HL-60 (cell line): ENCODE results near the gene WDR17.
A peak's percentile ranks its signal among the peaks of the same experiment; 100 is the strongest.

Source experiments
- DNase-seq, 2 experiments: peaks; one replicate each; pipeline ENCODE4 v3.0.0-alpha.2; 2010 to 2020; ENCODE audit warnings: low read depth in 1 of 2, low spot score in 1 of 2
- H3K27ac ChIP-seq: fragments of 250-450 bp; sonication (Bioruptor Pico); replicated peaks from 2 replicates; pipeline ENCODE4 v1.5.1; 2020; ENCODE audit warnings: mild to moderate bottlenecking, moderate library complexity
- H3K27me3 ChIP-seq: fragments of 250-450 bp; sonication (Bioruptor Pico); 2 replicates; pipeline ENCODE4 v1.5.1; 2021; ENCODE audit warnings: mild to moderate bottlenecking, moderate library complexity; ENCODE audit not compliant: insufficient read depth, poor library complexity, severe bottlenecking
- H3K4me3 ChIP-seq: replicated peaks from 2 replicates; pipeline ENCODE4 v1.5.1; 2011; ENCODE audit warnings: mild to moderate bottlenecking, control low read depth, low read length; ENCODE audit not compliant: insufficient read depth
- GABPA ChIP-seq: IDR thresholded peaks from 2 replicates; pipeline ENCODE4 v1.6.1; 2012; ENCODE audit warnings: low read depth
- POLR2AphosphoS5 ChIP-seq: IDR thresholded peaks from 2 replicates; pipeline ENCODE4 v1.6.1; 2012; ENCODE audit warnings: low read depth
- SPI1 ChIP-seq: IDR thresholded peaks from 2 replicates; pipeline ENCODE4 v1.6.1; 2012; ENCODE audit warnings: low read depth, mild to moderate bottlenecking, borderline replicate concordance
- long read RNA-seq: library from polyadenylated mRNA; unstranded; transcript quantifications from one replicate; pipeline ENCODE4 v2.0.0, GENCODE V29; 2020
- TF ChIP-seq, protein P1 (sequence below): IDR thresholded peaks from 2 replicates; pipeline ENCODE4 v1.6.1; 2012; ENCODE audit warnings: low read depth; ENCODE audit not compliant: insufficient replicate concordance
- TF ChIP-seq, protein P2 (sequence below): IDR thresholded peaks from one replicate; pipeline ENCODE4 v1.5.1; 2011; ENCODE audit warnings: low read length, control low read depth, inconsistent platforms; ENCODE audit not compliant: insufficient read depth

Gene WDR17
- long read RNA-seq = 0 reads

DNA sequence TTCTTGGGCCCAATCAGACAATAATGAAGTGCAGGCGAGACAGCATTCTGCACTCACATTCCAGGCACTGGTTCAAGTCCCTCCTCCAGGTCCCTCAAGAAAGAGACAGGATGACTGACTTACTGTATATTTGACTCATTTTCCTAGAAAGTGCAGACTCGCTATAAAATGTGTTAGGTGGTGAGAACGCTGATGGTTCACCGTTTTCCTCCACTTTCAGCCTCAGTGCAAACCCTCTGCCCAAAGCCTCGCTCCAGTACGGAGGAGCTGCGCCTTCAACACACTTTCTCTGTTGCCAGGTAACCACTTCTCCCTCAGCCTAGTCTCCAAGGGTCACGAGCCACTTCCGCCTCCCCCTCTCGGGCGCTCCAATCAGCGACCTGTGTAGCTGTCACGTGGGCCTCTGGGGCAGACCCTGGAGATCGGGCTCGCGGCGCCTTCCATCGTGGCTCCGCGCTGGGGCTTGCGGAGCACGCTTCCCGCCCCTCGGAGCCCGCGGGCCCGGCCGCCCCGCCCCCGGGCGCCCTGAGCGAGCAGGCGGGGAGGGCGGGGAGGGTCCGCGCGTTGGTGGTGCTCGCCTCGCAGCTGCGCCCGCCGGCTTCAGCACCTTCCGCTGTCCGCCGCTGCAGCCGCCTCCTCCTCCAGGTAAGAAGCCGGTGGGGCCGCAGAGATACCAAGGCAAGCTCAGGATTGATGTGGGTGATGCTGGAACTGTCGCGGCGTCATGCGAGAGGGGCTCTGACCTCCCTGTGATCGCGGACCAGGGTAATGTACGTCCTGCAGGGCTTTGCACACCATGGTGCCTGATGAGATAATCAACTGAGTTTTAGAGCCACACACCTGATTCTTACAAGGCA, at the start of gene WDR17:
WDR17 (plus strand) TSS at position 407 of the 857 bp plus-strand sequence. CDS start 45,740 bp downstream, outside the sequence.
- TF ChIP-seq SPI1 (peak; percentile 59), GABPA (no peak)
- TF ChIP-seq, protein P1, sequence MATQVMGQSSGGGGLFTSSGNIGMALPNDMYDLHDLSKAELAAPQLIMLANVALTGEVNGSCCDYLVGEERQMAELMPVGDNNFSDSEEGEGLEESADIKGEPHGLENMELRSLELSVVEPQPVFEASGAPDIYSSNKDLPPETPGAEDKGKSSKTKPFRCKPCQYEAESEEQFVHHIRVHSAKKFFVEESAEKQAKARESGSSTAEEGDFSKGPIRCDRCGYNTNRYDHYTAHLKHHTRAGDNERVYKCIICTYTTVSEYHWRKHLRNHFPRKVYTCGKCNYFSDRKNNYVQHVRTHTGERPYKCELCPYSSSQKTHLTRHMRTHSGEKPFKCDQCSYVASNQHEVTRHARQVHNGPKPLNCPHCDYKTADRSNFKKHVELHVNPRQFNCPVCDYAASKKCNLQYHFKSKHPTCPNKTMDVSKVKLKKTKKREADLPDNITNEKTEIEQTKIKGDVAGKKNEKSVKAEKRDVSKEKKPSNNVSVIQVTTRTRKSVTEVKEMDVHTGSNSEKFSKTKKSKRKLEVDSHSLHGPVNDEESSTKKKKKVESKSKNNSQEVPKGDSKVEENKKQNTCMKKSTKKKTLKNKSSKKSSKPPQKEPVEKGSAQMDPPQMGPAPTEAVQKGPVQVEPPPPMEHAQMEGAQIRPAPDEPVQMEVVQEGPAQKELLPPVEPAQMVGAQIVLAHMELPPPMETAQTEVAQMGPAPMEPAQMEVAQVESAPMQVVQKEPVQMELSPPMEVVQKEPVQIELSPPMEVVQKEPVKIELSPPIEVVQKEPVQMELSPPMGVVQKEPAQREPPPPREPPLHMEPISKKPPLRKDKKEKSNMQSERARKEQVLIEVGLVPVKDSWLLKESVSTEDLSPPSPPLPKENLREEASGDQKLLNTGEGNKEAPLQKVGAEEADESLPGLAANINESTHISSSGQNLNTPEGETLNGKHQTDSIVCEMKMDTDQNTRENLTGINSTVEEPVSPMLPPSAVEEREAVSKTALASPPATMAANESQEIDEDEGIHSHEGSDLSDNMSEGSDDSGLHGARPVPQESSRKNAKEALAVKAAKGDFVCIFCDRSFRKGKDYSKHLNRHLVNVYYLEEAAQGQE = peak; percentile 90
- TF ChIP-seq, protein P2, sequence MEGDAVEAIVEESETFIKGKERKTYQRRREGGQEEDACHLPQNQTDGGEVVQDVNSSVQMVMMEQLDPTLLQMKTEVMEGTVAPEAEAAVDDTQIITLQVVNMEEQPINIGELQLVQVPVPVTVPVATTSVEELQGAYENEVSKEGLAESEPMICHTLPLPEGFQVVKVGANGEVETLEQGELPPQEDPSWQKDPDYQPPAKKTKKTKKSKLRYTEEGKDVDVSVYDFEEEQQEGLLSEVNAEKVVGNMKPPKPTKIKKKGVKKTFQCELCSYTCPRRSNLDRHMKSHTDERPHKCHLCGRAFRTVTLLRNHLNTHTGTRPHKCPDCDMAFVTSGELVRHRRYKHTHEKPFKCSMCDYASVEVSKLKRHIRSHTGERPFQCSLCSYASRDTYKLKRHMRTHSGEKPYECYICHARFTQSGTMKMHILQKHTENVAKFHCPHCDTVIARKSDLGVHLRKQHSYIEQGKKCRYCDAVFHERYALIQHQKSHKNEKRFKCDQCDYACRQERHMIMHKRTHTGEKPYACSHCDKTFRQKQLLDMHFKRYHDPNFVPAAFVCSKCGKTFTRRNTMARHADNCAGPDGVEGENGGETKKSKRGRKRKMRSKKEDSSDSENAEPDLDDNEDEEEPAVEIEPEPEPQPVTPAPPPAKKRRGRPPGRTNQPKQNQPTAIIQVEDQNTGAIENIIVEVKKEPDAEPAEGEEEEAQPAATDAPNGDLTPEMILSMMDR = no peak
- Histone ChIP-seq H3K4me3 (peak within 1 kb of the TSS; percentile 64), H3K27me3 (no peaks in the 10 kb centered on the region), H3K27ac (no peak within 1 kb of the TSS)
- peak; percentile 45 to 94 for DNase-seq

DNA sequence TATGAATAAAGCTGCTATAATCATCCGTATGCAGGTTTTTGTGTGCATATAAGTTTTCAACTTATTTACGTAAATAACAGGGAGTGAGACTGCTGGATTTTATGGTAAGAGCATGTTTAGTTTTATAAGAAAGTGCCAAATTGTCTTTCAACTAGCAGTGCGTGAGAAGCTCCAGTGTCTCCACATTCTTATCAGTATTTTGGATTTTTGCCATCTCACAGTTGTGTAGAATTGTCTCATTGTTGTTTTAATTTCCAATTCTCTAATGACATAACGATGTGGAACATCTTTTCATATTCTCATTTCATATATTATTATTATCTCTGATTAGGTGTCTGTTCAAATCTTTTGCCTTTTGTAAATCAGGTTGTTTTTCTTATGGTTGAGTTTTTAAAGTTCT, 49.0 kb upstream of the WDR17 start:
- no peak for DNase-seq
- Histone ChIP-seq H3K27ac (no peak overlapping the region), H3K4me3 (no peak overlapping the region), H3K27me3 (no peaks in the 10 kb centered on the region)
- TF ChIP-seq, protein P1 = no peak
- TF ChIP-seq, protein P2 = no peak
- TF ChIP-seq POLR2AphosphoS5 (no peak), GABPA (no peak), SPI1 (no peak)

DNA sequence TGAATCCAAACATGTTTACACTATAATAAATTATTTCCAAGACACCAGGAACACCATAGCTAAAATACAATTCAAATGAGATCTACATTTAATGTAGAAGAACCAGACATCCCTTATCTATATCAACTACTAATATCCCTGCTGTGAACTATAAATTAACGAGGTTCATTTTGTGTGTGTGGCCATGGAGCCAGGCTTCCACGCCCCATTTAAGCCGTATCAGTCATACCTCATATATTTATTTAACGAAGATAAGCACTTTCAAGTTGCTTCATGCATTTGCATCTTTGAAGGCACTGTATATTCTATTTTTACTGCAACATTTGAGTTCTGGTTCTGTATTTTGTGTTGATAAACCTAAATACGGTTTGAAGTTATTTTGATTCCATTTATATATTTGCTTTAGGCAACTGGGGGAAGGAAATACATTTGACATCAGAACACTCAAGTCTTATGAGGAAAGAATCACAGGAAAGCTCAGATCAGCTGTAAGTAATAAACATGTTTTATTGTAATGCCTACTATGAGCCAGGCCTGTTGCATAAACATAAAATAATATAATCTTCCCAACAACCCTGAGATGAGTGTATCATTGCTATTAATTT, 45.1 kb upstream of the WDR17 start:
- DNase-seq = no peak
- H3K27ac ChIP-seq = no peak overlapping the region
- H3K4me3 ChIP-seq = no peak overlapping the region
- TF ChIP-seq GABPA = no peak
- TF ChIP-seq POLR2AphosphoS5 = no peak
- no peak for TF ChIP-seq SPI1
- TF ChIP-seq, protein P1 = no peak
- TF ChIP-seq, protein P2 = no peak
- H3K27me3 ChIP-seq = no peaks in the 10 kb centered on the region
